Stimulated activated CD4-positive, alpha-beta T cell treated with anti-CD3 and anti-CD28 coated beads, Interleukin-4, amount 100 ng/mL, for 48 hours (primary cell): ENCODE data around the gene GSAP.
A peak's percentile ranks its signal among the peaks of the same experiment; 100 is the strongest.

Experiments used
- DNase-seq, 2 donors: peaks; one replicate each; pipeline ENCODE4 v3.0.0-alpha.2; 2020; ENCODE audit warnings: low read depth in 2 of 2

The GSAP gene

GRCh38 chr7:77409005-77409738 lies 7.0 kb downstream of the GSAP start:
- no peak for DNase-seq

- no peak for DNase-seq
Measured at GRCh38 chr7:77407906-77408305, 8.2 kb downstream of the GSAP start.

DNA sequence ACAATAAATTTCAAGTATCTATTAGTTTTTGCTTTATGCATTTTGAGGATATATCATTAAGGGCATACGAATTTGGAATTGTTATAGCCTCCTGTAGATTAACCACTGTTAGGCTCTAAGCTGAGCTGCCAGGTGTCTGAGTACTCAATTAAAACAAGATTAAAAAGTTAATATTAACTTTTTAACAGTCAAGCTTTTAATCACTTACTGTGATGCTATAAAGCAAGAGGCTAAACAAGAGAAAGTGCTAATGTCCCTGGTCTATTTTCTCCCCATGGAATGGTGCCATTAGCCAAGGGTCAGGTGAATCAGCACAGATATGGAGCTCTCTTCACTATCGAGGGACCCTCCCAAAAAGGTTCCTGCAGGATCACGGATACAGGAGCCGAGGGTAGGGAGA lies 9.7 kb downstream of the GSAP start:
- no peak for DNase-seq

DNA sequence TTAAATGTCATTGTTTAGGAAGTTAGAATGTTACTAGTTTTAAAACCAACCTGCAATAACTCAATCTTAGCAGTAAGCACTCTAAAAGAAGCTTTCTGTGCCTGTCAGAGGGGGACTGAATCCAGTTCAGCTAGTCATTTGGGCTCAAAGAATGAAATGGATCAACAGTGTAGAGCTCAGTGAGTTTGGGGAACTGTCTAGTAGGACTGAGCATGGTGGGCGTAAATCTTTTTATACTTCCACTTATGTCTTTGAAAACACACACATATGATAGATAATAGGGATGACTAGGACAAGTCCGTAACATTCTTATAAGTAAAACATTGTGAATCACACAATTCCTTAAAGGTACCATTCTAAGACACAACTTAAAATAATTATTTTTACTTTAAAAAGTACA lies 11.5 kb downstream of the GSAP start:
- DNase-seq = no peak

- DNase-seq = no peak
Measured at GRCh38 chr7:77403957-77404356, 12.2 kb downstream of the GSAP start.

DNA sequence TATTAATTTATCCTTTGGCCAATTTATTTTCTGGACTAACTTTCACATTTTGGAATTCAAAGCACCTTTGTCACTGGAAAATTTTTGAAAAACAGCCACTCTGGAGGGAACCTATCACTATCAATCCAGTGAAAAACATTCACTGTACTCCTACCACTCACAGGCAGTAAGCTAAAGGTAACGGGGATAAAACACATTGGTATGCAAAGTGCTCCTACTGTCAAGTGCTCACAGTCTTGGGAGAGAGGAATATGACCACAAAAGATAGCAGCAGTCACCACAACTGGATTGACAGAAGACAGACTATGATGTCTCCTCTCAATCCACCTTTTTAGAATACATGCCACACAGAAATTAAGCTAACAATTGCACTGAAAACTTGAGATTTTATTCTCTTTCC lies 13.3 kb downstream of the GSAP start:
- no peak for DNase-seq

- no peak for DNase-seq
Measured at GRCh38 chr7:77401002-77401401, 15.1 kb downstream of the GSAP start.

DNA sequence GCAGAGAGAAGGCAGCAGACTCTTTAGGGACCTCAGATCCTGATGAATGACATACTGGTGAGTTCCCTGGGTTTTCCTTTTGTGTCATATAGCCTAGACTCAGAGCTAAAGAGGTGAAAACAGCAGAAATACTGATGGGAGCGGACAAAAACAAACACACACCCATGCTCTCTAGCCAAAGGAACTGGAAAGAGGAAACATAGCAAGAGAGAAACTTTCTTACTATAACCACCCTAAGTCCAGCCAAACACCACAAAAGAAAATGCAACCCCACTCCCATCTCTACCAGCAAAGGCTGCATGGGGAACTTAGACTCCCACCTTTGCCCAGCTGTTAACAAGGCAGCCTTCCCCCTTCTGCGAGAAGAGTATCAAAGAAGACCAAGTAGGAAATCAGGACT lies 16.3 kb downstream of the GSAP start:
- no peak for DNase-seq

DNA sequence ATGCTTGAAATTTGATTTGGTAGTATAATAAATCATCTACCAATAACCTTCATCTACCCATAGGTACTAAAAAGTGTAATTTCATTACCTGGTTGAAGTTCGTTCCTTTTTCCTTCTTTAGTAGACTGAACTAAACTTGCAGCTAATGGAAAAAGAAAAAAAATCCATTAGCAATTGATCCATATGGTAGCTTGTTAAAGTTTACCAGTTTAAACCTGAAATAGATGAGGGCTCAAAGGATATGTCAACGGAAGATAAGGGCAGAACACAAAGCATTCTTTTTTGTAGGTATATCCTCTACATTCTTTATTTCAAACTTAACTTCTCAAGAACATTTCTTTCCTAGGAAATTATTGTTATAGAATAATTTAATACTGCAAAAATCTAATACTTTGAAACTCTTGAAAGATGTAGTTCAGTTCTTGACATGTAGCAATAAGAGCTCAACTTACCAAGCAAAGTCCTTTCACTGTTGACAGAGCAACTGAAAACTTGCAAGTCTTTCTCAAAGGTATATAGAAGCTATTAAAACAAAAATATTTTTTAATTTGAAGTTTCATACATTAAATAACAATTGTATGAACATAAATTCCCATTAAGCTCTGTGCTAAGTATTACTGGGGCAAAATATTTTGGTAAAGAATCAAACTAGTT lies 19.1 kb downstream of the GSAP start:
- DNase-seq = no peak

DNA sequence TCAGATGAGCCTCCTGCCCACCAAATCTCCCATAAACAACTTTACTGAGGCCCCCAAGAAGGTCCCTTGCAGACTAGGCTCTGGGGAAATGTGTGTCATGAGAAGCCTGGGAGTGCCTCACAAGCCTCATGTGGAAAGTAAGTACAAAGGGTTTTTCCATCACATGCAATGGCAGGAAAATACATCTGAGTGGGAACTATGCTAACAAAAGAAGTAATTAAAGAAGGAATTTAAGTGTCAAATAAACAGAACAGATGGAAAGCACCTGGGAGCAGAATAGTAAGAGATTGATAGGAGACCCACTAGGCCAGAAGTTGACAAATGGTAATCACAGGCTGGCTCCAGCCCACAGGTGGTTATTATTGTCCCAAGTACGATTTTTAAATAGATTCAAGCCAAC lies 20.5 kb downstream of the GSAP start:
- DNase-seq = no peak

GRCh38 chr7:77393954-77394353 lies 22.2 kb downstream of the GSAP start:
- DNase-seq = no peak

- peak; percentile 12 to 45 for DNase-seq
Measured at GRCh38 chr7:77393261-77393660, 22.9 kb downstream of the GSAP start.

GRCh38 chr7:77391230-77391629 lies 24.9 kb downstream of the GSAP start:
- DNase-seq = no peak

- no peak for DNase-seq
Measured at GRCh38 chr7:77388055-77388641, 28.0 kb downstream of the GSAP start.

- no peak for DNase-seq
Measured at GRCh38 chr7:77386165-77386822, 29.9 kb downstream of the GSAP start.

- DNase-seq = no peak
Measured at GRCh38 chr7:77383333-77383740, 32.8 kb downstream of the GSAP start.

- no peak for DNase-seq
Measured at GRCh38 chr7:77382532-77382931, 33.6 kb downstream of the GSAP start.

- DNase-seq = no peak
Measured at GRCh38 chr7:77378584-77378983, 37.6 kb downstream of the GSAP start.

DNA sequence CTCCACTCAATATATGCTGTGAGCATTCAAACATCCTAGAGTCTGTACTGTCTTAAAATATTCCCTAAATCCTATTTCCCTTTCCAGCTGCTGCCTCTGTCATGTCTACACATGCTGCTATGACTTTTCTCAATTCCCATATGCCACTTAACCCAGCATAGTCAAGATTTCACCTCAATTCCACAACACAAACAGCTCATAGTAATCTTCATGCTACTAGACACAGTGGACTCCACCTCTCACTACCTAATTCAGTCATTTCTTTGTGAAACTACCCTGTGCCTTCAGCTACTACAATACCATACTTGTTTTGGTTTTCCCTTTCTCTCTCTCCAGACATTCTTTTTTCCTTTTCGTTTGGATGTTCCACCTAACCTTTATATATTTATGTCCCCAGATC lies 45.5 kb downstream of the GSAP start:
- DNase-seq = no peak

GRCh38 chr7:77368974-77369373 lies 47.2 kb downstream of the GSAP start:
- DNase-seq = no peak

GRCh38 chr7:77367976-77368375 lies 48.2 kb downstream of the GSAP start:
- DNase-seq = no peak

- DNase-seq = no peak
Measured at GRCh38 chr7:77362905-77363304, 53.2 kb downstream of the GSAP start.

GRCh38 chr7:77360969-77361368 lies 55.2 kb downstream of the GSAP start:
- DNase-seq = no peak
